A549 (cell line): ENCODE results near the gene FAM151A. TPM values are rescaled to one million over a fixed set of nuclear protein-coding genes. Genes with fewer than 3 reads are reported as not detected.

Experiments
- ATAC-seq, 2 experiments: fragments of 200-7000 bp in 1 of 2; fragments of >200 bp in 1 of 2; cut with Nextera tagmentation in 1 of 2; cut with Tn5 transposase in 1 of 2; 3 replicates each; pipeline versions ENCODE4 v1.8.0 to v1.9.1; 2018 to 2020; ENCODE audit warnings: mild to moderate bottlenecking in 1 of 2, moderate library complexity in 1 of 2
- CTCF ChIA-PET: fragments of 300-600 bp; sonication (Branson Sonifier 250); formaldehyde crosslinking; extraction: SDS; loops from one replicate; lab custom pipeline; 2021; ENCODE audit warnings: antibody characterized with exemption, inconsistent platforms; lab: Yijun Ruan, JAX
- POLR2A ChIA-PET: fragments of 350-600 bp; formaldehyde crosslinking; extraction: SDS; loops from one replicate; lab custom pipeline; 2021; ENCODE audit warnings: antibody characterized with exemption, inconsistent platforms; lab: Yijun Ruan, JAX
- DNase-seq, 2 experiments: peaks; one replicate each; pipeline versions ENCODE4 v3.0.0 to v3.0.0-alpha.2; 2011 to 2016; ENCODE audit warnings: low read depth in 1 of 2, low spot score in 1 of 2
- FAIRE-seq: peaks from 2 replicates; lab custom pipeline; 2011; peaks lifted over from hg19 to GRCh38; lab: Jason Lieb, UNC
- H3K27ac ChIP-seq, 2 experiments: fragments of >200 bp; sonication (Bioruptor Twin); formaldehyde crosslinking; 3 replicates each; pipeline ENCODE4 v1.5.1; 2016 to 2017
- H3K4me1 ChIP-seq: fragments of >200 bp; sonication (Bioruptor Twin); formaldehyde crosslinking; 3 replicates; pipeline ENCODE4 v1.6.1; 2016
- H3K4me2 ChIP-seq: fragments of >200 bp; sonication (Bioruptor Twin); formaldehyde crosslinking; 3 replicates; pipeline ENCODE4 v1.6.1; 2016
- H3K4me3 ChIP-seq: fragments of >200 bp; sonication (Bioruptor Twin); formaldehyde crosslinking; 3 replicates; pipeline ENCODE4 v1.5.1; 2016
- H3K9me3 ChIP-seq: fragments of >200 bp; sonication (Bioruptor Twin); formaldehyde crosslinking; 3 replicates; pipeline ENCODE4 v1.6.1; 2016
- BCL3 ChIP-seq: fragments of >200 bp; sonication (Bioruptor Twin); formaldehyde crosslinking; IDR thresholded peaks from 3 replicates; pipeline ENCODE4 v1.6.1; 2016
- CBX8 ChIP-seq: fragments of 200-600 bp; sonication (generic); IDR thresholded peaks from 2 replicates; pipeline ENCODE4 v1.6.1; 2016
- CEBPB ChIP-seq, 2 experiments: fragments of >200 bp in 1 of 2; sonication (Bioruptor Twin) in 1 of 2; formaldehyde crosslinking in 1 of 2; IDR thresholded peaks; 2 replicates each; pipeline ENCODE4 v1.6.1; 2012 to 2016
- EHMT2 ChIP-seq: fragments of 200-600 bp; sonication (generic); IDR thresholded peaks from 2 replicates; pipeline ENCODE4 v1.6.1; 2016; ENCODE audit warnings: antibody characterized with exemption, low read depth, mild to moderate bottlenecking, moderate library complexity
- EP300 ChIP-seq, 2 experiments: fragments of >200 bp; sonication (Bioruptor Twin); formaldehyde crosslinking; IDR thresholded peaks; 2 replicates in 1 of 2; 3 replicates in 1 of 2; pipeline ENCODE4 v1.6.1; 2016 to 2017
- FOXS1 ChIP-seq: fragments of 250-450 bp; sonication (Bioruptor Pico); IDR thresholded peaks from 2 replicates; pipeline ENCODE4 v1.5.0; 2020; ENCODE audit warnings: mild to moderate bottlenecking, moderate library complexity
- HDAC2 ChIP-seq: fragments of 200-600 bp; sonication (generic); IDR thresholded peaks from 2 replicates; pipeline ENCODE4 v1.6.1; 2016
- HOXB13 ChIP-seq: fragments of 250-450 bp; sonication (Bioruptor Pico); IDR thresholded peaks from 2 replicates; pipeline ENCODE4 v1.5.0; 2020; ENCODE audit warnings: low read depth, mild to moderate bottlenecking, moderate library complexity
- HOXB5 ChIP-seq: fragments of 250-450 bp; sonication (Bioruptor Pico); IDR thresholded peaks from 2 replicates; pipeline ENCODE4 v1.5.0; 2020; ENCODE audit warnings: mild to moderate bottlenecking, moderate library complexity
- KDM5A ChIP-seq: fragments of 200-600 bp; sonication (generic); IDR thresholded peaks from 2 replicates; pipeline ENCODE4 v1.6.1; 2016; ENCODE audit warnings: antibody characterized with exemption, mild to moderate bottlenecking
- MAZ ChIP-seq: fragments of 150-350 bp; IDR thresholded peaks from 2 replicates; pipeline ENCODE4 v1.6.1; 2014; ENCODE audit warnings: antibody characterized with exemption, low read depth, low read length, borderline replicate concordance
- NPAS2 ChIP-seq: fragments of 250-450 bp; sonication (Bioruptor Pico); IDR thresholded peaks from 2 replicates; pipeline ENCODE4 v1.8.0; 2022; ENCODE audit warnings: mild to moderate bottlenecking, moderate library complexity, borderline replicate concordance
- POLR2AphosphoS2 ChIP-seq: conservative IDR thresholded peaks from 2 replicates; pipeline ENCODE4 v1.6.1; 2012; ENCODE audit warnings: low read length, improper control_type of control experiment, inconsistent platforms
- RAD21 ChIP-seq, 2 experiments: fragments of >200 bp in 1 of 2; sonication (Bioruptor Twin) in 1 of 2; formaldehyde crosslinking in 1 of 2; IDR thresholded peaks in 1 of 2; conservative IDR thresholded peaks in 1 of 2; 2 replicates in 1 of 2; 3 replicates in 1 of 2; pipeline ENCODE4 v1.6.1; 2012 to 2018; ENCODE audit warnings: inconsistent platforms in 1 of 2
- RARB ChIP-seq: fragments of 250-450 bp; sonication (Bioruptor Pico); IDR thresholded peaks from 2 replicates; pipeline ENCODE4 v1.8.0; 2021; ENCODE audit warnings: mild to moderate bottlenecking, moderate library complexity
- SMC3 ChIP-seq: fragments of >200 bp; sonication (Bioruptor Twin); formaldehyde crosslinking; IDR thresholded peaks from 3 replicates; pipeline ENCODE4 v1.6.1; 2018; ENCODE audit warnings: inconsistent platforms
- TFCP2L1 ChIP-seq: fragments of 250-450 bp; sonication (Bioruptor Pico); IDR thresholded peaks from 2 replicates; pipeline ENCODE4 v1.5.0; 2021; ENCODE audit warnings: mild to moderate bottlenecking
- ZC3H11A ChIP-seq: fragments of 450-650 bp; IDR thresholded peaks from 2 replicates; pipeline ENCODE4 v1.6.1; 2014; ENCODE audit warnings: antibody characterized with exemption, mild to moderate bottlenecking
- ZNF302 ChIP-seq: fragments of 250-450 bp; sonication (Bioruptor Pico); IDR thresholded peaks from 2 replicates; pipeline ENCODE4 v1.9.0; 2021; ENCODE audit warnings: inconsistent platforms, mild to moderate bottlenecking, moderate library complexity
- WGBS: methylation state at CpG from one replicate; pipeline ENCODE4 v1.1.6; 2017; ENCODE audit errors: missing lambda C conversion rate; 5-methylcytosine and 5-hydroxymethylcytosine counted together
- polyA plus RNA-seq, 4 experiments: library from polyadenylated mRNA; depleted of rRNA in 3 of 4; stranded (reverse); fragments of >200 nt; fragmentation: RNase III in 1 of 4; extraction: RNeasy Plus Mini Kit Qiagen cat#74134 plus additional on column Dnase treatment in 1 of 4; gene quantifications; 2 replicates in 3 of 4; 3 replicates in 1 of 4; pipeline ENCODE4 v1.2.3, GENCODE V29; 2011 to 2017
- TF ChIP-seq, protein P1 (sequence below): fragments of 250-450 bp; sonication (Bioruptor Pico); IDR thresholded peaks from 2 replicates; pipeline ENCODE4 v1.5.0; 2021; ENCODE audit warnings: mild to moderate bottlenecking, moderate library complexity, borderline replicate concordance
- TF ChIP-seq, protein P2 (sequence below): IDR thresholded peaks from 2 replicates; pipeline ENCODE4 v1.6.1; 2012
- TF ChIP-seq, protein P3 (sequence below): fragments of >200 bp; sonication (Bioruptor Twin); formaldehyde crosslinking; IDR thresholded peaks from 2 replicates; pipeline ENCODE4 v1.6.1; 2016
- TF ChIP-seq, protein P4 (sequence below): IDR thresholded peaks from 2 replicates; pipeline ENCODE4 v1.6.1; 2012; ENCODE audit warnings: low read depth, borderline replicate concordance

The FAM151A gene
- polyA plus RNA-seq, 2 of the 4 experiments (the other 2 are of a cell fraction), result not detected

GRCh38 chr1:54615531-54616279 lies 7.6 kb downstream of the FAM151A start:
- 73% methylated on average over 12 of the region's 13 CpGs for WGBS
- H3K9me3 ChIP-seq, result no peaks in the 10 kb centered on the region
- FAIRE-seq (no peak), ATAC-seq (no peak), DNase-seq (no peak)
- no peak overlapping the region for H3K4me3 ChIP-seq
- ChIA-PET CTCF (no interaction called here), POLR2A (no interaction called here)
- no peak overlapping the region for H3K4me2 ChIP-seq
- no peaks in the 10 kb centered on the region for H3K4me1 ChIP-seq
- TF ChIP-seq NPAS2 (CRISPR knock-in tag) (no peak), RAD21 (conservative IDR thresholded peaks at IDR 0.05 in 1 of 2, IDR thresholded peaks at IDR 0.05 in 1 of 2) (no peak), CEBPB (IDR thresholded peaks at IDR 0.05) (no peak), FOXS1 (CRISPR knock-in tag) (no peak), HOXB13 (CRISPR knock-in tag) (no peak), MAZ (no peak)
- TF ChIP-seq, protein P1, sequence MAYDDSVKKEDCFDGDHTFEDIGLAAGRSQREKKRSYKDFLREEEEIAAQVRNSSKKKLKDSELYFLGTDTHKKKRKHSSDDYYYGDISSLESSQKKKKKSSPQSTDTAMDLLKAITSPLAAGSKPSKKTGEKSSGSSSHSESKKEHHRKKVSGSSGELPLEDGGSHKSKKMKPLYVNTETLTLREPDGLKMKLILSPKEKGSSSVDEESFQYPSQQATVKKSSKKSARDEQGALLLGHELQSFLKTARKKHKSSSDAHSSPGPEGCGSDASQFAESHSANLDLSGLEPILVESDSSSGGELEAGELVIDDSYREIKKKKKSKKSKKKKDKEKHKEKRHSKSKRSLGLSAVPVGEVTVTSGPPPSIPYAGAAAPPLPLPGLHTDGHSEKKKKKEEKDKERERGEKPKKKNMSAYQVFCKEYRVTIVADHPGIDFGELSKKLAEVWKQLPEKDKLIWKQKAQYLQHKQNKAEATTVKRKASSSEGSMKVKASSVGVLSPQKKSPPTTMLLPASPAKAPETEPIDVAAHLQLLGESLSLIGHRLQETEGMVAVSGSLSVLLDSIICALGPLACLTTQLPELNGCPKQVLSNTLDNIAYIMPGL, result no peak
- TF ChIP-seq, protein P2, sequence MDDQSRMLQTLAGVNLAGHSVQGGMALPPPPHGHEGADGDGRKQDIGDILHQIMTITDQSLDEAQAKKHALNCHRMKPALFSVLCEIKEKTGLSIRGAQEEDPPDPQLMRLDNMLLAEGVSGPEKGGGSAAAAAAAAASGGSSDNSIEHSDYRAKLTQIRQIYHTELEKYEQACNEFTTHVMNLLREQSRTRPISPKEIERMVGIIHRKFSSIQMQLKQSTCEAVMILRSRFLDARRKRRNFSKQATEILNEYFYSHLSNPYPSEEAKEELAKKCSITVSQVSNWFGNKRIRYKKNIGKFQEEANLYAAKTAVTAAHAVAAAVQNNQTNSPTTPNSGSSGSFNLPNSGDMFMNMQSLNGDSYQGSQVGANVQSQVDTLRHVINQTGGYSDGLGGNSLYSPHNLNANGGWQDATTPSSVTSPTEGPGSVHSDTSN, result no peak
- no peak overlapping the region for H3K27ac ChIP-seq

DNA sequence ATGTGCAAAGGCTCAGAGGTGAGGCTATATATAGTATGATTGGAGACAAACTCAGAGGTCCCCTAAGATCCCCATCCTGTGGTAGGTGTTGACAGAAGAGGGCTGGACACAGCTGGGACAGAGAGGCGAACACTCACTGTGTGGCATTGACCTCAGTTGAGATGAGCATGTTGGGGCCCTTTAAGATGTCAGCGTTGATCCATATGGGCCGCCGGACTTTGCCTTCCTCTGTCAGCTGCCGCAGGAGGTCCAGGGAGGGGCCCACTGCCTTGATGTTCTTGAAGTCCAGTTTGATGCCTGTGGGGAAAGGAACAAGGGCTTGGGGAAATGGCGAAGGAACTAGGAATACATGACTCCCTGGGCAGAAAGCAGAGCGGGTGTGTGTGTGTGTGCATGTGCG lies 8.8 kb downstream of the FAM151A start:
- POLR2A ChIA-PET, result no interaction called here
- TF ChIP-seq TFCP2L1 (CRISPR knock-in tag) (no peak), ZC3H11A (no peak), HOXB5 (CRISPR knock-in tag) (no peak)
- DNase-seq (no peak), ATAC-seq (no peak), FAIRE-seq (no peak)
- Histone ChIP-seq H3K4me1 (no peaks in the 10 kb centered on the region), H3K9me3 (no peaks in the 10 kb centered on the region), H3K4me3 (no peak overlapping the region), H3K27ac (no peak overlapping the region), H3K4me2 (no peak overlapping the region)
- WGBS, result 95% methylated on average over 5 of the region's 8 CpGs
- CTCF ChIA-PET, result no interaction called here

DNA sequence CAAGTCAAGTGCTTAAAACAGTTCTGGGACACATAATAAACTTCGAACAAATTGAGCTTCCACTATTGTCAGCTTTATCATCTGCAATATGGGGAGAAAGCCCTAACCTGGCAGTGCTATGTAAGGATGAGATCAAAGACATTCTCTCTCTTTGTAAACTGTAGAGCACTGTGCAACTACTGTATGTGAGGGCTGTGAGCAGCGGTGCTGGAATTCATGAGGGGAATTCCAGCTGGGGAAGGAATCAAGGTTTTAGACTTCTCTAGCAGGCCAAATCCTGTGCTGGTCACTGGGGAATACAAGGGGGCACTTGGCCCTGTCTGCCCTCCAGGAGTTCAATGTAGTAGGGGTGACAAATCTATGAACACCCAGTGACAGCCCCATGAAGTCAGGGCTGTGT lies 9.3 kb downstream of the FAM151A start:
- POLR2A ChIA-PET, result no interaction called here
- no peak overlapping the region for H3K27ac ChIP-seq
- H3K4me3 ChIP-seq, result no peak overlapping the region
- no peaks in the 10 kb centered on the region for H3K9me3 ChIP-seq
- ATAC-seq (no peak; a peak in 1 of 6 replicates), FAIRE-seq (no peak), DNase-seq (no peak)
- CTCF ChIA-PET, result no interaction called here
- no peaks in the 10 kb centered on the region for H3K4me1 ChIP-seq
- WGBS, result 44% methylated on average over 2 of the region's 2 CpGs
- no peak overlapping the region for H3K4me2 ChIP-seq
- TF ChIP-seq FOXS1 (CRISPR knock-in tag) (no peak), RARB (CRISPR knock-in tag) (no peak), EP300 (IDR thresholded peaks at IDR 0.05) (no peak), EHMT2 (no peak)
- TF ChIP-seq, protein P2, result no peak

DNA sequence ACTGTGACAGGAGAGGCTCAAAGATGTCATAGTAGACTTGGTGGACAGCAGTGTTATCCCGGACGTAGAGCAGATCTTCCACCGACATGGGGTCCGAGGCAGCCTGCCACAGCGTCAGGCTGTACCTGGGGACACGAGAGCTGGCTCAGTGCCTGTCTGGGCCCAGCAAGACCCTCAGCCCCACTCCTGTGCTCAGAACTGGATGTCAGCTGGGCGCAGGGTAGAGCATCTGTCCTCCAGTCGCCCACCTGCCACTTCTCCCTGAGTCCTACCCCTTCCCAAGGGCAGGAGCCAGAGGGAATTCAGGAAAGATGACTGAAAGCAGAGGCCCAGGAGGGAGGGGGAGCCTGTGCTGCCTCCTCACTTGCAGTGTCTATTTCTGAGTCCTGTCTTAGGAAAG lies 11.7 kb downstream of the FAM151A start:
- DNase-seq, result no peak
- Histone ChIP-seq H3K4me1 (no peaks in the 10 kb centered on the region), H3K4me3 (no peak overlapping the region), H3K9me3 (no peaks in the 10 kb centered on the region), H3K4me2 (no peak overlapping the region), H3K27ac (no peak overlapping the region)
- POLR2A ChIA-PET, result no interaction called here
- no peak for FAIRE-seq
- WGBS, result 81% methylated on average over 8 of the region's 8 CpGs
- CTCF ChIA-PET, result interaction anchor here (0.5 kb wide), 1 partner anchor 60 kb away, joined by 3 read pairs; no protein-coding TSS in a partner anchor
- no peak for ATAC-seq
- no peak for TF ChIP-seq POLR2AphosphoS2
- no peak for TF ChIP-seq SMC3
- TF ChIP-seq CBX8, result no peak
- TF ChIP-seq ZNF302, result no peak
- TF ChIP-seq KDM5A, result no peak
- TF ChIP-seq HDAC2, result no peak
- TF ChIP-seq, protein P3, sequence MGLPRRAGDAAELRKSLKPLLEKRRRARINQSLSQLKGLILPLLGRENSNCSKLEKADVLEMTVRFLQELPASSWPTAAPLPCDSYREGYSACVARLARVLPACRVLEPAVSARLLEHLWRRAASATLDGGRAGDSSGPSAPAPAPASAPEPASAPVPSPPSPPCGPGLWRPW, result no peak
- TF ChIP-seq HOXB13 (CRISPR knock-in tag), result no peak
- TF ChIP-seq EHMT2, result no peak
- TF ChIP-seq, protein P4, sequence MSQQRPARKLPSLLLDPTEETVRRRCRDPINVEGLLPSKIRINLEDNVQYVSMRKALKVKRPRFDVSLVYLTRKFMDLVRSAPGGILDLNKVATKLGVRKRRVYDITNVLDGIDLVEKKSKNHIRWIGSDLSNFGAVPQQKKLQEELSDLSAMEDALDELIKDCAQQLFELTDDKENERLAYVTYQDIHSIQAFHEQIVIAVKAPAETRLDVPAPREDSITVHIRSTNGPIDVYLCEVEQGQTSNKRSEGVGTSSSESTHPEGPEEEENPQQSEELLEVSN, result no peak
- no peak for TF ChIP-seq BCL3
